HEK293 (cell line): ENCODE measurements around the gene VAV2.

Experiments used
- CTCF ChIA-PET: fragments of 350-600 bp; formaldehyde crosslinking; extraction: SDS; loops from one replicate; lab custom pipeline; 2021; ENCODE audit warnings: antibody characterized with exemption; lab: Yijun Ruan, JAX
- POLR2A ChIA-PET: fragments of 300-600 bp; formaldehyde crosslinking; extraction: SDS; loops from one replicate; lab custom pipeline; 2020; ENCODE audit warnings: antibody characterized with exemption, inconsistent platforms; lab: Yijun Ruan, JAX
- H3K27ac ChIP-seq: fragments of 200-500 bp; sonication (Bioruptor generic); 2 replicates; pipeline ENCODE4 v1.5.1; 2014; ENCODE audit warnings: low read depth, low read length, control low read depth, inconsistent platforms; ENCODE audit errors: extremely low read depth
- H3K36me3 ChIP-seq, 2 experiments: fragments of 200-500 bp in 1 of 2; sonication (Bioruptor generic) in 1 of 2; 1 replicate in 1 of 2; 2 replicates in 1 of 2; pipeline ENCODE4 v1.5.1; 2014 to 2017; ENCODE audit warnings: inconsistent platforms in 2 of 2, low read length in 2 of 2; ENCODE audit not compliant: control insufficient read depth in 2 of 2, insufficient read depth in 1 of 2
- H3K4me1 ChIP-seq: fragments of 200-500 bp; sonication (Bioruptor generic); 2 replicates; pipeline ENCODE4 v1.5.1; 2014; ENCODE audit warnings: mild to moderate bottlenecking, low read length, inconsistent platforms; ENCODE audit not compliant: control insufficient read depth, insufficient read depth
- H3K4me3 ChIP-seq: 2 replicates; pipeline ENCODE4 v1.5.1; 2011; ENCODE audit warnings: low read depth, mild to moderate bottlenecking, control low read depth, low read length, moderate library complexity
- H3K9me3 ChIP-seq: fragments of 200-500 bp; sonication (Bioruptor generic); 2 replicates; pipeline ENCODE4 v1.5.1; 2014; ENCODE audit warnings: low read depth, low read length, inconsistent platforms; ENCODE audit not compliant: control insufficient read depth, insufficient read depth
- EGR2 ChIP-seq: fragments of 450-650 bp; formaldehyde crosslinking; IDR thresholded peaks from 2 replicates; pipeline ENCODE4 v1.5.1; 2016; ENCODE audit warnings: low read depth, missing biosample characterization, missing genetic modification characterization
- FEZF1 ChIP-seq: fragments of 450-650 bp; formaldehyde crosslinking; IDR thresholded peaks from 2 replicates; pipeline ENCODE4 v1.5.1; 2016; ENCODE audit warnings: missing biosample characterization, missing genetic modification characterization
- GLIS1 ChIP-seq: fragments of 450-650 bp; formaldehyde crosslinking; IDR thresholded peaks from 2 replicates; pipeline ENCODE4 v1.5.1; 2016; ENCODE audit warnings: missing biosample characterization, missing genetic modification characterization
- KLF10 ChIP-seq: fragments of 450-650 bp; IDR thresholded peaks from 2 replicates; pipeline ENCODE4 v1.5.1; 2018; ENCODE audit warnings: missing biosample characterization, mild to moderate bottlenecking, missing genetic modification characterization
- OSR2 ChIP-seq: fragments of 450-650 bp; formaldehyde crosslinking; IDR thresholded peaks from 2 replicates; pipeline ENCODE4 v1.5.1; 2016; ENCODE audit warnings: missing biosample characterization, missing genetic modification characterization
- PRDM4 ChIP-seq: fragments of 450-650 bp; formaldehyde crosslinking; IDR thresholded peaks from 2 replicates; pipeline ENCODE4 v1.5.1; 2017; ENCODE audit warnings: missing biosample characterization, missing genetic modification characterization
- SP7 ChIP-seq: fragments of 450-650 bp; formaldehyde crosslinking; IDR thresholded peaks from 2 replicates; pipeline ENCODE4 v1.5.1; 2016; ENCODE audit warnings: missing biosample characterization, missing genetic modification characterization
- TSHZ1 ChIP-seq: fragments of 450-650 bp; formaldehyde crosslinking; IDR thresholded peaks from 2 replicates; pipeline ENCODE4 v1.5.1; 2016; ENCODE audit warnings: missing biosample characterization, missing genetic modification characterization, borderline replicate concordance
- WT1 ChIP-seq: fragments of 450-650 bp; formaldehyde crosslinking; IDR thresholded peaks from 2 replicates; pipeline ENCODE4 v1.5.1; 2016; ENCODE audit warnings: missing biosample characterization, missing genetic modification characterization
- ZBTB8A ChIP-seq: fragments of 450-650 bp; formaldehyde crosslinking; IDR thresholded peaks from 2 replicates; pipeline ENCODE4 v1.5.1; 2016; ENCODE audit warnings: missing biosample characterization, missing genetic modification characterization
- ZFHX2 ChIP-seq: fragments of 450-650 bp; formaldehyde crosslinking; conservative IDR thresholded peaks from 2 replicates; pipeline ENCODE4 v1.5.1; 2016; ENCODE audit warnings: missing biosample characterization, missing genetic modification characterization
- ZIC2 ChIP-seq: fragments of 450-650 bp; formaldehyde crosslinking; IDR thresholded peaks from 2 replicates; pipeline ENCODE4 v1.5.1; 2016; ENCODE audit warnings: missing biosample characterization, missing genetic modification characterization
- ZNF146 ChIP-seq: fragments of 450-650 bp; formaldehyde crosslinking; IDR thresholded peaks from 2 replicates; pipeline ENCODE4 v1.5.1; 2016; ENCODE audit warnings: missing biosample characterization, missing genetic modification characterization
- ZNF223 ChIP-seq: fragments of 450-650 bp; formaldehyde crosslinking; IDR thresholded peaks from 2 replicates; pipeline ENCODE4 v1.5.1; 2016; ENCODE audit warnings: missing biosample characterization, missing genetic modification characterization
- ZNF423 ChIP-seq: fragments of 450-650 bp; formaldehyde crosslinking; IDR thresholded peaks from 2 replicates; pipeline ENCODE4 v1.5.1; 2016; ENCODE audit warnings: missing biosample characterization, missing genetic modification characterization
- ZNF670 ChIP-seq: fragments of 450-650 bp; formaldehyde crosslinking; IDR thresholded peaks from 2 replicates; pipeline ENCODE4 v1.5.1; 2016; ENCODE audit warnings: missing biosample characterization, missing genetic modification characterization, low read depth
- ZNF76 ChIP-seq: fragments of 450-650 bp; formaldehyde crosslinking; IDR thresholded peaks from 2 replicates; pipeline ENCODE4; 2016; ENCODE audit warnings: low read depth, missing biosample characterization, missing genetic modification characterization, borderline replicate concordance
- ZSCAN16 ChIP-seq: fragments of 450-650 bp; formaldehyde crosslinking; IDR thresholded peaks from 2 replicates; pipeline ENCODE4 v1.5.1; 2016; ENCODE audit warnings: missing biosample characterization, missing genetic modification characterization
- TF ChIP-seq, protein P1 (sequence below): fragments of 450-650 bp; formaldehyde crosslinking; IDR thresholded peaks from 2 replicates; pipeline ENCODE4 v1.5.1; 2016; ENCODE audit warnings: missing biosample characterization, missing genetic modification characterization
- TF ChIP-seq, protein P2 (sequence below): fragments of 450-650 bp; formaldehyde crosslinking; IDR thresholded peaks from 2 replicates; pipeline ENCODE4 v1.5.1; 2016; ENCODE audit warnings: missing biosample characterization, missing genetic modification characterization

Gene VAV2

GRCh38 chr9:133892193-133892920 is 99.8 kb downstream of the VAV2 start:
- no peaks in the 10 kb centered on the region for H3K4me1 ChIP-seq
- H3K27ac ChIP-seq = no peak overlapping the region
- H3K36me3 ChIP-seq = no peaks in the 10 kb centered on the region
- CTCF ChIA-PET = no interaction called here
- TF ChIP-seq ZNF76 (tag by site-specific recombination) (no peak), KLF10 (no peak), ZSCAN16 (no peak), TSHZ1 (tag by site-specific recombination) (no peak), ZNF223 (tag by site-specific recombination) (no peak), ZNF146 (tag by site-specific recombination) (no peak), ZBTB8A (peak; percentile 63), EGR2 (peak; percentile 73), SP7 (peak; percentile 36; the same call in 1 of the 2 replicates), ZIC2 (peak; percentile 91), ZFHX2 (tag by site-specific recombination) (peak; percentile 79), ZNF670 (tag by site-specific recombination) (no peak), OSR2 (tag by site-specific recombination) (peak; percentile 60), ZNF423 (tag by site-specific recombination) (peak; percentile 79), PRDM4 (tag by site-specific recombination) (no peak), GLIS1 (tag by site-specific recombination) (peak; percentile 77), FEZF1 (no peak; the same call in 1 of the 2 replicates), WT1 (peak; percentile 89)
- TF ChIP-seq, protein P1, sequence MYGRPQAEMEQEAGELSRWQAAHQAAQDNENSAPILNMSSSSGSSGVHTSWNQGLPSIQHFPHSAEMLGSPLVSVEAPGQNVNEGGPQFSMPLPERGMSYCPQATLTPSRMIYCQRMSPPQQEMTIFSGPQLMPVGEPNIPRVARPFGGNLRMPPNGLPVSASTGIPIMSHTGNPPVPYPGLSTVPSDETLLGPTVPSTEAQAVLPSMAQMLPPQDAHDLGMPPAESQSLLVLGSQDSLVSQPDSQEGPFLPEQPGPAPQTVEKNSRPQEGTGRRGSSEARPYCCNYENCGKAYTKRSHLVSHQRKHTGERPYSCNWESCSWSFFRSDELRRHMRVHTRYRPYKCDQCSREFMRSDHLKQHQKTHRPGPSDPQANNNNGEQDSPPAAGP = peak; percentile 82; the same call in 1 of the 2 replicates
- TF ChIP-seq, protein P2, sequence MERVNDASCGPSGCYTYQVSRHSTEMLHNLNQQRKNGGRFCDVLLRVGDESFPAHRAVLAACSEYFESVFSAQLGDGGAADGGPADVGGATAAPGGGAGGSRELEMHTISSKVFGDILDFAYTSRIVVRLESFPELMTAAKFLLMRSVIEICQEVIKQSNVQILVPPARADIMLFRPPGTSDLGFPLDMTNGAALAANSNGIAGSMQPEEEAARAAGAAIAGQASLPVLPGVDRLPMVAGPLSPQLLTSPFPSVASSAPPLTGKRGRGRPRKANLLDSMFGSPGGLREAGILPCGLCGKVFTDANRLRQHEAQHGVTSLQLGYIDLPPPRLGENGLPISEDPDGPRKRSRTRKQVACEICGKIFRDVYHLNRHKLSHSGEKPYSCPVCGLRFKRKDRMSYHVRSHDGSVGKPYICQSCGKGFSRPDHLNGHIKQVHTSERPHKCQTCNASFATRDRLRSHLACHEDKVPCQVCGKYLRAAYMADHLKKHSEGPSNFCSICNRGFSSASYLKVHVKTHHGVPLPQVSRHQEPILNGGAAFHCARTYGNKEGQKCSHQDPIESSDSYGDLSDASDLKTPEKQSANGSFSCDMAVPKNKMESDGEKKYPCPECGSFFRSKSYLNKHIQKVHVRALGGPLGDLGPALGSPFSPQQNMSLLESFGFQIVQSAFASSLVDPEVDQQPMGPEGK (tag by site-specific recombination) = peak; percentile 72; the same call in 1 of the 2 replicates
- H3K9me3 ChIP-seq = no peaks in the 10 kb centered on the region
- no peak overlapping the region for H3K4me3 ChIP-seq
- POLR2A ChIA-PET = interaction anchor here (1.0 kb wide), 1 partner anchor 98 kb away, joined by 3 read pairs; no protein-coding TSS in a partner anchor
